Stimulated activated effector memory CD8-positive, alpha-beta T cell treated with anti-CD3 and anti-CD28 coated beads, Interleukin-12 subunit alpha, Interleukin-12 subunit beta, amount 100 ng/mL, for 72 hours (primary cell): Measurements from ENCODE around the gene RAB40C.

Experiments
- ATAC-seq: fragments of 150-1000 bp; cut with Tn5 transposase; 2 replicates; pipeline ENCODE4 v1.10.0; 2021
- DNase-seq, 2 donors: peaks; one replicate each; pipeline ENCODE4 v3.0.0; 2021 to 2022; ENCODE audit warnings: low spot score in 2 of 2
- H3K27ac Mint-ChIP-seq: one replicate; pipeline ENCODE4 v1.8.0; 2022; ENCODE audit warnings: mild to moderate bottlenecking, mixed read lengths
- H3K36me3 Mint-ChIP-seq: one replicate; pipeline ENCODE4 v1.8.0; 2022; ENCODE audit warnings: mild to moderate bottlenecking, mixed read lengths
- H3K4me1 Mint-ChIP-seq: one replicate; pipeline ENCODE4 v1.8.0; 2022; ENCODE audit warnings: mixed read lengths
- H3K4me3 Mint-ChIP-seq: one replicate; pipeline ENCODE4 v1.8.0; 2022; ENCODE audit warnings: mild to moderate bottlenecking, mixed read lengths
- H3K9me3 Mint-ChIP-seq: one replicate; pipeline ENCODE4 v1.8.0; 2022; ENCODE audit warnings: mixed read lengths

Gene RAB40C

DNA sequence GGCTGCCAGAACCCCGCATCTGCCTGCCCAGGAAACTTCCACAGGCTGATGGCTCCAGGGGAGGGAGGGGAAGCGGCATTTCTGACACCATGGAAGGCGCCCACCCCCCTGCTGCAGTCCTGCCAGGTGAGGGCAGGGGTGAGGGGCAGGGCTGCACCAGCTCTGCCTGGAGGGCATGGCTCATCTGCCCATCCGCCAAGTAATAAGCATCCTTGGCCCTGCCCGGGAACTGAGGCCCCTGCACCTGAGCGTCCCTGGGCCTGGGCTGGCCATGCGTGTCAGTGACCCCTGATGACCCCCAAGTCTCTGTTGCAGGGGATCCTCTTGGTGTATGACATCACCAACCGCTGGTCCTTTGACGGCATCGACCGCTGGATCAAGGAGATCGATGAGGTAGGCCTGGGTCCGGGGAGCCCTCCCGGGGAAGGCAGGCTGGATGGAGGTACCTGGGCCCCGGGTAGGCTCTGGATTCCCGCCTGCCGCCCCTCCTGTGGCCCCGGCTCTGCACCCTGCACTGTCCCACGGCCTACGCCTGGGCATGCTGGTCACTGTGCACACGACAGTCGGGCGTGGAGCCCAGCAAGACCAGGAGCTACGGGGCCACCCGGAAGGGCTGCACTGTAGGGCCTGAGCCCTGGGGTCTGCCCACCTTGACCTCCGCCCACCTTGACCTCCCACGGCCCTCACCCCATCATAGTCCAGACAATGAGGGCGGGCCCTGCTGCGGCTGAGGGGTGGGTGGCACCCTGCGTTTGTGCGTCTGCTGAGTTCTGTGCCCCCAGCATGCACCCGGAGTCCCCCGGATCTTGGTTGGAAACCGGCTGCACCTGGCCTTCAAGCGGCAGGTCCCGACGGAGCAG lies 35.5 kb downstream of the RAB40C start:
- Mint-ChIP-seq H3K4me1 (no peaks in the 10 kb centered on the region), H3K4me3 (no peak overlapping the region), H3K36me3 (peaks cover 10% of the 10 kb centered on the region), H3K27ac (no peak overlapping the region), H3K9me3 (no peaks in the 10 kb centered on the region)
- ATAC-seq (no peak), DNase-seq (no peak)

DNA sequence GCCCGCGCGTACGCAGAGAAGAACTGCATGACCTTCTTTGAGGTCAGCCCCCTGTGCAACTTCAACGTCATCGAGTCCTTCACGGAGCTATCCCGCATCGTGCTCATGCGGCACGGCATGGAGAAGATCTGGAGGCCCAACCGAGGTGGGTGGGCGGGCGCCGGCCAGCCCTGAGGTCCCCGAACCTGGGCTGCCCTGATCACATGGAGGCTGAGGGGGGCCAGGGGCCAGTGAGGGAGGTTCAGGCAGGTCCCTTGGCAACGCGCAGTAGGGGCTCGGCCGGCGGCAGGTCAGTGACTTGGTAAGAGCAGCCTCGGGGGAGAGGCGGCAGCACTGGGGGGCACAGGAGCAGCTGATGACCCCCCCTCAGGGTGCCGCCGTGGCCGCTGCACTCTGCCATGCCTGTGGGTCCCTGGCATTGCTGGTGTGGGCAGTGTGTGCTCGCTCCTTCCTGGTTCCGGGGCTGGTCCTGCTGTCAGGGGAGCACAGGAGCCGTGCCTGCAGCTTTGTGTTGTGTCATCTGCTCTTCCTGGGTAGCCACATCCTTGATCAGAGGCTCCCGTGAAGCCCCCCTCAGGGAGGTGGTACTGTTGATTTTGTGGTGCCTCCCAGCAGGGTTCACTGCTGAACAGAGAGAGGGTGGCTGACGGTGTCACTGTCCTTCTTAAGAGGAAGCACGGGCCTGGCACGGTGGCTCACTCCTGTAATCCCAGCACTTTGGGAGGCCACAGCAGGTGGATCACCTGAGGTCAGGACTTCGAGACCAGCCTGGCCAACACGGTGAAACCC lies 36.3 kb downstream of the RAB40C start:
- Mint-ChIP-seq H3K4me3 (no peak overlapping the region), H3K27ac (no peak overlapping the region), H3K36me3 (peaks cover 10% of the 10 kb centered on the region), H3K9me3 (no peaks in the 10 kb centered on the region), H3K4me1 (no peaks in the 10 kb centered on the region)
- no peak for DNase-seq
- no peak for ATAC-seq

DNA sequence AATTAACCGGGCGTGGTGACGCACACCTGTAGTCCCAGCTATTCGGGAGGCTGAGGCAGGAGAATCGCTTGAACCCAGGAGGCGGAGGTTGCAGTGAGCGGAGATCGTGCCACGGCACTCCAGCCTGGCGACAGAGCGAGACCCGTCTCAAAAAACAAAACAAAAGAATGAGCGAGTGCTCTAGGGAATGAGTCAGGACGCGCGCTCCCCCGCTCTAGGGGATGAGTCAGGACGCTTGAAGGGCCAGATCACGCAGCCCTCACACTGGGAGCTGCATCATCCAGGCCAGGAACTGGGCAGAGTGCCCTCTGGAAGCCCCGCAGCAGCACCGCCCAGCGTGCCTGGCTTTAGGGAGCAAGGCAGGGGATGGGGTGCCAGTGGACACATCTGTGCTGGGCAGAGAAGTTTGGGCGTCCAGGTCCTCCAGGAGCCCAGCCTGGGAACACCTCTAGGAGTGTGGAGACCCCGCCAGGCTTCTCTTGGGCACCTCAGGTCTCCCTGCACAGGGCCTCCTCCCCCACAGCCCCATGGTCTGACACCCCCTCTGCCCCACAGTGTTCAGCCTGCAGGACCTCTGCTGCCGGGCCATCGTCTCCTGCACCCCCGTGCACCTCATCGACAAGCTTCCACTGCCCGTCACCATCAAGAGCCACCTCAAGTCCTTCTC lies 37.1 kb downstream of the RAB40C start:
- no peaks in the 10 kb centered on the region for H3K9me3 Mint-ChIP-seq
- no peaks in the 10 kb centered on the region for H3K4me1 Mint-ChIP-seq
- peaks cover 17% of the 10 kb centered on the region for H3K36me3 Mint-ChIP-seq
- H3K4me3 Mint-ChIP-seq, result no peak overlapping the region
- ATAC-seq (no peak), DNase-seq (no peak)
- H3K27ac Mint-ChIP-seq, result no peak overlapping the region

DNA sequence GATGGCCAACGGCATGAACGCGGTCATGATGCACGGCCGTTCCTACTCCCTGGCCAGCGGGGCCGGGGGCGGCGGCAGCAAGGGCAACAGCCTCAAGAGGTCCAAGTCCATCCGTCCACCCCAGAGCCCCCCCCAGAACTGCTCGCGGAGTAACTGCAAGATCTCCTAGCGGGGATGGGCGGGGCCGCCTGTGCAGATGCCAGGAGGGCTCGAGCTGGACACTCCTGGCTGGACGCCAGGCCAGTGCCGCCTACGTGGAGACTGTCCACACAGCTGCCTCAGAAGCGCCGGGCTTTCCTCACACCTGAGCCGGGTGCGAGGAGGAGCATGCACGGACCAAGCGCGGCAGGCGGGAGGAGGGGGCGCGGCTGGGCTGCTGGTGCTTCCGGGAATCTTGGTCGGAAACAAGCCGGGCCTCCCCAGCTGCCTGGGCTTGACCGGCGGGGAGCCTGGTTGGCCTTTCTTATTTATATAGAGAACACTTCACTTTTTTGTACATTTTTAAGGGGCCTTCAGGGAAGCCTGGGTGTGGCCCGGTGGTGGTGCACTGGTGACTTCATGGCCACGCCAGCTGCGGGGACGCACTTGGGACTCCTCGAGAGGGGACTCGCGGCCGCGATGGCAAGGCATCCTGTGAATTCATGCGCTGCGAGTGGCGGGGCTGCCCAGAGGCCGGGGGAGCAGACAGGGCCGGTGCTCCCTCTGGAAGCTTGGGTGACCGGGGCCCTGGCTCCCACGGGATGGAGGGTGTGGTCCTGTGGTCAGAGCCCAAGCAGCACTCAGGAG lies 37.8 kb downstream of the RAB40C start:
- DNase-seq, result no peak
- no peaks in the 10 kb centered on the region for H3K9me3 Mint-ChIP-seq
- H3K4me3 Mint-ChIP-seq, result no peak overlapping the region
- no peak for ATAC-seq
- H3K4me1 Mint-ChIP-seq, result no peaks in the 10 kb centered on the region
- H3K27ac Mint-ChIP-seq, result no peak overlapping the region
- peaks cover 24% of the 10 kb centered on the region for H3K36me3 Mint-ChIP-seq

DNA sequence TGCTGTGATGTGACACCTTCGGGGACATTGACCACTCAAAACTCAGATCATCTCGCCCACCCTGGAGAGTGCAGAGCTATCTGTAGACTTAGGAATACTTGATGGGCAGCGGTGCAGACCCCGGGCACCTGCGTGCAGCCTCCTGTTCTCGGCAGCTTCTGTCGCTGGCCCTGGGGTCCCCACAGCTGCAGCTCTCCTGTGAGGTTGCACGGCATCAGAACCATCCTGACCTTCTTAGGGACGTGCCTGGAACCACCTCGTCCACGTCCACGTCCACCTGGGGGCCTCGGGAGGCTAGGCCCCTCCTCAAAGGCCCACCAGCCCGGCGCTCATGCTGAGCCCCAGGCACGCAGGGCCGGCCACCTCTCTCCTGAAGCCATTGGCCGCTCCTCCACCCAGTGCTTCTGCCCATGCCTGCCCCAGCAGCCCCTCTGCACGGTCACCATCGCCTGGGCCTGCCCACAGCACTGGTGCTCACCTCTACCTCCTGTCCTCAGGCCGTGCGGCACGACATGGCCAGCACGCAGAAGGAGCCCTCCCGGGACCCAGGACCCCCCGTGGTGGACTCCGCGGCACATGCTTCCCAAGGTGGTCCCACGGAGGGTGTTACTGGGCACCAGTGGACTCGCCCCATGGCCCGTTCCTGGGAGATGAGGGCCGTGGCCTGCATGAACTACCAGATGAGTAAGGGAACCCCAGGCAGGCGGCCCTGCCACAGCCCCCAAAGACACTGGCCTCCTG lies 38.6 kb downstream of the RAB40C start:
- DNase-seq (no peak), ATAC-seq (peak; percentile 5)
- H3K4me3 Mint-ChIP-seq, result no peak overlapping the region
- peaks cover 24% of the 10 kb centered on the region for H3K36me3 Mint-ChIP-seq
- no peaks in the 10 kb centered on the region for H3K9me3 Mint-ChIP-seq
- H3K4me1 Mint-ChIP-seq, result no peaks in the 10 kb centered on the region
- H3K27ac Mint-ChIP-seq, result peak overlapping the region; percentile 14

DNA sequence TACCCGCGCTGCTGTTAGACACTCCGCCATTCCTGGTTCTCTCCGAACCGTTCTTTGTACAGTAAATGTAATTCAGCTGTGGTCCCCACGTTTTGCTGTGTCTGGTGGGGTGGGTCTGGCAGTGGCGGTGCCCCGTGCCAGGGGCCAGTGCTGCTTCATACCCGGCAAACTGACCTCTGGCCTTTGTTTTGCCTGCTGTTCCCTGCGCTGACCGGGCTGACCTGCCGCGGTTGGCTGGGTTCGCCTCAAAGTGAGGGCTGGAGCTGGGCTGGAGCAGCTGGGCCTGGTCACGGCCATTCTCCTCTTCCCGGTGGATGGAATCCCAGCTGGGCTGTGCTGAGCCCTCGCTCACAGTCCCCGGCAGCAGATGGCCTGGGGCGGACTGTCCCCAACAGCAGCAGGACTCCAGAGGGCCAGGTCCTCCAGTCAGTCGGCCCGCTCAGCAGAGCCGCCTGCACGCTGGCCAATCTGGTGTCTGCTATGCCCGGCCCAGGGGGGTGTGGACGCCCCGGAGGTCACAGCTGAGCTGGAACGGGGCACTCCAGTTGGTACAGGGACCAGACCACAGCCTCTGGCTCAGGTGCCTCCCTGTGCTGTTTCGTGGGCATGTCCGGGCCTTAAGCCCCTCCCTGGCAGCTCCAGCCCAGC lies 39.4 kb downstream of the RAB40C start:
- Mint-ChIP-seq H3K9me3 (no peaks in the 10 kb centered on the region), H3K4me1 (peaks cover 4% of the 10 kb centered on the region), H3K4me3 (no peak overlapping the region), H3K27ac (peak overlapping the region; percentile 26), H3K36me3 (peaks cover 31% of the 10 kb centered on the region)
- DNase-seq (no peak), ATAC-seq (no peak)

DNA sequence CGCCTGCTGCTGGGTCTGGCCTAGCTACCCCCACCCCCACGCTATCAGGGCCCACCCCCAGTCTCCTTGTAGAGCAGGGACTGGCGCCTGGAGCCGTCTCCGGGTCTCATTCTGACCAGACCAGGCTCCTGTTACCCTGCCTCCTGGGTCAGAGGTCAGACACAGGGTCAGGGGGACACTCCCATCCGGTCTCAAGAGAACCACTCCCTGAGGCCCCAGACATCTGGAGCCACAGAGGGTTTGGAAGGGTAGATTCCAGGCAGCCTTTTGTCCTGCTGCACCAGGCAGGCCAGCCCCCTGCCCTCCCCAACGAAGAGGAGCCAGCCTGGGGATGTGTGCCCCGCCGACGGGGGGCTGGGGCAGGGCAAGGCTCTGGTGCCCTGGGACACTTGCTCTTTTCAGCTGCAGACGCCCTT lies 40.0 kb downstream of the RAB40C start:
- Mint-ChIP-seq H3K27ac (peak overlapping the region; percentile 26), H3K9me3 (no peaks in the 10 kb centered on the region), H3K36me3 (peaks cover 32% of the 10 kb centered on the region), H3K4me1 (peaks cover 9% of the 10 kb centered on the region), H3K4me3 (no peak overlapping the region)
- ATAC-seq (no peak), DNase-seq (no peak)

DNA sequence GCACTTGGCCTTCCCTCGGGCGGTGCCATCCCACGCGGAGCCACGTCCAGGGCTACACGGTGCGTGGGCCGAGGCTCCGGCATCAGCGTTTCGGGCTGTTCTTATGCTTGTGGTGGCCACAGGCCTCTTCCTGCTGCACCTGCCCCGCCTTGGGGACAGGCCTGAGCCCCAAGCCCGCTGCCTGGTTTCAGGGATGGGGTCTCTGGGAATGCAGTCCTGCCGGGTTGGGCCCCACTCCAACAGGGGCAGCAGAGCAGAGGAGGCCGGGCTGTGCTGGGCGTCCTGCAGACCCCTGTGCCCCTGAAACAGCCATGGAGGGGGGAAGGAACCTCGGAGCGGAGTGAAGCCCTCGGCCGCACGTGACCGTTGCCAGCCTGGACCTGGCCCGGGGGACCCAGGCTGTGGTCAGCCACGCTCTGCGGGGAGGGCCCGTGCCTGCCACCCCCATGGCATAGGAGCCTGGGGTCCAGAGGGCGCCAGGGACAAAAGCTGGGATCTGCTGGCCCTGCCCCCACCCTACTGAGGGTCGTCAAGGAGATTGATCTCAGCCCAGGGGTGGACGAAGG lies 40.5 kb downstream of the RAB40C start:
- Mint-ChIP-seq H3K4me1 (peaks cover 12% of the 10 kb centered on the region), H3K4me3 (no peak overlapping the region), H3K9me3 (no peaks in the 10 kb centered on the region), H3K27ac (peak overlapping the region; percentile 26), H3K36me3 (peaks cover 32% of the 10 kb centered on the region)
- no peak for ATAC-seq
- no peak for DNase-seq

DNA sequence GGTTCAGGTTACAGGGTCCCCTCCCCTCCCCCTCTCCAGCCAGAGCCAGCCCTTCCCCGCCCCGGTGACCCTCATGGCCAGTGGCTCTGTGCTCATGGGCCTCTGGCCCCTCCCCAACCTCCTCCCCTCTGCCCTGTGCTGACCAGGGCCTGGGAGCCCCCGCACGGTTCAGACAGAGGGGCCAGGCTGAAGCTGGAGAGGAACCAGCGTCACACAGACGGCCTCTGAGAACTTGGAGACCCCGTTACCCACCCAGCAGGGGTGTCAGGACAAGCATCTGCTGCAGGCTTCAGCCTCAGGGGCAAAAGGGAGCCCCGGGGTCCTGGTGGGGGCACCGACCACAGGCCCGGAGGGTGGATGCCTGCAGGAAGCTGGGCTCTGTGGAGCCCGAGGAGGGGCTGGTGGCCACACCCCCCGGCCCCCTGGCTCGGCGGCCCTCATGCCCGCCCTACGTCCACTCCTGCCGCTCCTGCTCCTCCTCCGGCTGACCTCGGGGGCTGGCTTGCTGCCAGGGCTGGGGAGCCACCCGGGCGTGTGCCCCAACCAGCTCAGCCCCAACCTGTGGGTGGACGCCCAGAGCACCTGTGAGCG lies 41.0 kb downstream of the RAB40C start, which contains the start of gene WFIKKN1:
Gene WFIKKN1 (plus strand): TSS at position 171 of the 591 bp plus-strand sequence. CDS start 269 bp downstream, at position 440.
- H3K36me3 Mint-ChIP-seq, result peaks cover 32% of the 10 kb centered on the region
- no peak within 1 kb of the TSS for H3K4me3 Mint-ChIP-seq
- no peaks in the 10 kb centered on the region for H3K9me3 Mint-ChIP-seq
- H3K4me1 Mint-ChIP-seq, result peaks cover 12% of the 10 kb centered on the region
- DNase-seq, result no peak
- no peak for ATAC-seq
- H3K27ac Mint-ChIP-seq, result peak within 1 kb of the TSS; percentile 26

DNA sequence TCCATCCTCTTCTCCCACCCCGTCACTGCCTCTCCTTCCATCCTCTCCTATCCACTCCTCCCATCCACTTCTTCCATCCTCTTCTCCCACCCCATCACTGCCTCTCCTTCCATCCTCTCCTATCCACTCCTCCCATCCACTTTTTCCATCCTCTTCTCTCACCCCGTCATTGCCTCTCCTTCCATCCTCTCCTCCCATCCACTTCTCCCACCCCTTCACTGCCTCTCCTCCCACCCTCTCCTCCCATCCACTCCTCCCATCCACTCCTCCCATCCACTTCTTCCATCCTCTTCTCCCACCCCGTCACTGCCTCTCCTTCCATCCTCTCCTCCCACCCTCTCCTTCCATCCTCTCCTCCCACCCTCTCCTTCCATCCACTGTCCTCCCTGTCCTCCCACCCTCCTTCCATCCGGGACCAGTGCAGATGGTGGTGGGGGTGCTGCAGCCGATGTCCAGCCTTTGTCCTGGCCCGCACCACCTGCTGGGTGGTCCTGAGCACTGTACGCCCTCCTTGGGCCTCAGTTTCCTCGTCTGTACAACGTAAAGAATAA lies 42.0 kb downstream of the RAB40C start:
- H3K9me3 Mint-ChIP-seq, result no peaks in the 10 kb centered on the region
- peaks cover 19% of the 10 kb centered on the region for H3K4me1 Mint-ChIP-seq
- H3K36me3 Mint-ChIP-seq, result peaks cover 37% of the 10 kb centered on the region
- DNase-seq, result no peak
- H3K4me3 Mint-ChIP-seq, result no peak overlapping the region
- ATAC-seq, result no peak
- H3K27ac Mint-ChIP-seq, result no peak overlapping the region

DNA sequence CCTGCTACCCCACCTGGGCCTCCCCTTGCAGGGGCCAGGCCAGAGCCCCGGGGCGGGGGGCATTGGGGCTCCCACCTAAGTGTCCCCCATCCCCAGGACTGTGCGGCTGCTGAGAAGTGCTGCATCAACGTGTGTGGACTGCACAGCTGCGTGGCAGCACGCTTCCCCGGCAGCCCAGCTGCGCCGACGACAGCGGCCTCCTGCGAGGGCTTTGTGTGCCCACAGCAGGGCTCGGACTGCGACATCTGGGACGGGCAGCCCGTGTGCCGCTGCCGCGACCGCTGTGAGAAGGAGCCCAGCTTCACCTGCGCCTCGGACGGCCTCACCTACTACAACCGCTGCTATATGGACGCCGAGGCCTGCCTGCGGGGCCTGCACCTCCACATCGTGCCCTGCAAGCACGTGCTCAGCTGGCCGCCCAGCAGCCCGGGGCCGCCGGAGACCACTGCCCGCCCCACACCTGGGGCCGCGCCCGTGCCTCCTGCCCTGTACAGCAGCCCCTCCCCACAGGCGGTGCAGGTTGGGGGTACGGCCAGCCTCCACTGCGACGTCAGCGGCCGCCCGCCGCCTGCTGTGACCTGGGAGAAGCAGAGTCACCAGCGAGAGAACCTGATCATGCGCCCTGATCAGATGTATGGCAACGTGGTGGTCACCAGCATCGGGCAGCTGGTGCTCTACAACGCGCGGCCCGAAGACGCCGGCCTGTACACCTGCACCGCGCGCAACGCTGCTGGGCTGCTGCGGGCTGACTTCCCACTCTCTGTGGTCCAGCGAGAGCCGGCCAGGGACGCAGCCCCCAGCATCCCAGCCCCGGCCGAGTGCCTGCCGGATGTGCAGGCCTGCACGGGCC lies 42.8 kb downstream of the RAB40C start:
- Mint-ChIP-seq H3K9me3 (no peaks in the 10 kb centered on the region), H3K4me3 (no peak overlapping the region), H3K36me3 (peaks cover 40% of the 10 kb centered on the region), H3K4me1 (peaks cover 19% of the 10 kb centered on the region), H3K27ac (no peak overlapping the region)
- no peak for ATAC-seq
- no peak for DNase-seq

DNA sequence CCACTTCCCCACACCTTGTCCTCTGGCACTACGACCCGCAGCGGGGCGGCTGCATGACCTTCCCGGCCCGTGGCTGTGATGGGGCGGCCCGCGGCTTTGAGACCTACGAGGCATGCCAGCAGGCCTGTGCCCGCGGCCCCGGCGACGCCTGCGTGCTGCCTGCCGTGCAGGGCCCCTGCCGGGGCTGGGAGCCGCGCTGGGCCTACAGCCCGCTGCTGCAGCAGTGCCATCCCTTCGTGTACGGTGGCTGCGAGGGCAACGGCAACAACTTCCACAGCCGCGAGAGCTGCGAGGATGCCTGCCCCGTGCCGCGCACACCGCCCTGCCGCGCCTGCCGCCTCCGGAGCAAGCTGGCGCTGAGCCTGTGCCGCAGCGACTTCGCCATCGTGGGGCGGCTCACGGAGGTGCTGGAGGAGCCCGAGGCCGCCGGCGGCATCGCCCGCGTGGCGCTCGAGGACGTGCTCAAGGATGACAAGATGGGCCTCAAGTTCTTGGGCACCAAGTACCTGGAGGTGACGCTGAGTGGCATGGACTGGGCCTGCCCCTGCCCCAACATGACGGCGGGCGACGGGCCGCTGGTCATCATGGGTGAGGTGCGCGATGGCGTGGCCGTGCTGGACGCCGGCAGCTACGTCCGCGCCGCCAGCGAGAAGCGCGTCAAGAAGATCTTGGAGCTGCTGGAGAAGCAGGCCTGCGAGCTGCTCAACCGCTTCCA lies 43.6 kb downstream of the RAB40C start:
- H3K4me3 Mint-ChIP-seq, result peak overlapping the region; percentile 92
- no peak overlapping the region for H3K27ac Mint-ChIP-seq
- no peak for DNase-seq
- peaks cover 36% of the 10 kb centered on the region for H3K36me3 Mint-ChIP-seq
- ATAC-seq, result no peak
- no peaks in the 10 kb centered on the region for H3K9me3 Mint-ChIP-seq
- H3K4me1 Mint-ChIP-seq, result peaks cover 19% of the 10 kb centered on the region
